ENCODE measurements around the gene NAALADL2.
"Not testable (repeated sequence)": the region's sequence is repeated elsewhere in the genome, so short reads cannot be mapped to it uniquely, and the experiment has no call there.

GRCh38 chr3:175829809-175830208 is 970.7 kb downstream of the NAALADL2 start:
- TF ChIP-seq, protein P1, sequence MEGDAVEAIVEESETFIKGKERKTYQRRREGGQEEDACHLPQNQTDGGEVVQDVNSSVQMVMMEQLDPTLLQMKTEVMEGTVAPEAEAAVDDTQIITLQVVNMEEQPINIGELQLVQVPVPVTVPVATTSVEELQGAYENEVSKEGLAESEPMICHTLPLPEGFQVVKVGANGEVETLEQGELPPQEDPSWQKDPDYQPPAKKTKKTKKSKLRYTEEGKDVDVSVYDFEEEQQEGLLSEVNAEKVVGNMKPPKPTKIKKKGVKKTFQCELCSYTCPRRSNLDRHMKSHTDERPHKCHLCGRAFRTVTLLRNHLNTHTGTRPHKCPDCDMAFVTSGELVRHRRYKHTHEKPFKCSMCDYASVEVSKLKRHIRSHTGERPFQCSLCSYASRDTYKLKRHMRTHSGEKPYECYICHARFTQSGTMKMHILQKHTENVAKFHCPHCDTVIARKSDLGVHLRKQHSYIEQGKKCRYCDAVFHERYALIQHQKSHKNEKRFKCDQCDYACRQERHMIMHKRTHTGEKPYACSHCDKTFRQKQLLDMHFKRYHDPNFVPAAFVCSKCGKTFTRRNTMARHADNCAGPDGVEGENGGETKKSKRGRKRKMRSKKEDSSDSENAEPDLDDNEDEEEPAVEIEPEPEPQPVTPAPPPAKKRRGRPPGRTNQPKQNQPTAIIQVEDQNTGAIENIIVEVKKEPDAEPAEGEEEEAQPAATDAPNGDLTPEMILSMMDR (IDR thresholded peaks at IDR 0.05) = not testable (repeated sequence)
- TF ChIP-seq POLR2AphosphoS5 (IDR thresholded peaks at IDR 0.05) = not testable (repeated sequence)
